ENCODE measurements around the gene KIAA1671. TPM values are rescaled to one million over a fixed set of nuclear protein-coding genes. Genes with fewer than 3 reads are reported as not detected.
A peak's percentile ranks its signal among the peaks of the same experiment; 100 is the strongest.

Gene KIAA1671
- polyA plus RNA-seq, 1 donor (not counting 4 experiments of a cell fraction or from before 2014, with no cell fraction given): 17.4 TPM

DNA sequence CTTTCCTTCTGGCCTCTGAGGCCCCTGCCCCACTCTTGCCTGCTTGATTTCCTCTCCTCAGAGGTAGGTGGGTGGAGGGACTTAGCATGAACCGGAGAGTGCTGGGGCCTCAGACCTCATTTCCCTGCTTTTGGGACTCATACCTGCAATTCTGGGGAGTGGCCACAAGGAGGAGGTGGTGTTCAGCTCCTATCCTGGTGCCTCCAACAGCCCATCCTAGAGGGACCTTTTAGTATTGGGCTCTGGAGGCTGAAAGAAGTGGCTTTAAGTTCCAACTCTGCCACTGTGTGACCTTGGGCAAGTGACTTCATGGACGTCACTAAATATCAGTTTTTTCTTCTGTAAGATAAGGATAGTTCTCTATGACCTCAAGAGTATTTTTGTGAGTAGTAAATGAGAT lies 98.6 kb downstream of the KIAA1671 start:
- H2AFZ ChIP-seq (ENCODE audit: control insufficient read depth, low read length): no peak overlapping the region
- no peaks in the 10 kb centered on the region for H3K9me1 ChIP-seq (ENCODE audit: control insufficient read depth, extremely low read depth, insufficient read depth, low read length)
- FAIRE-seq (no peak), DNase-seq (ENCODE audit: low read depth, low spot score) (no peak)
- H3K4me2 ChIP-seq (ENCODE audit: control insufficient read depth, extremely low read depth, insufficient read depth, low read depth, low read length): no peak overlapping the region
- peaks cover 6% of the 10 kb centered on the region for H3K9me3 ChIP-seq (ENCODE audit: control insufficient read depth, low read depth, low read length)
- TF ChIP-seq EZH2 (IDR thresholded peaks at IDR 0.05; ENCODE audit: low read length): no peak
- TF ChIP-seq CTCF (optimal IDR thresholded peaks at IDR 0.05 in 1 of 3, IDR thresholded peaks at IDR 0.05 in 1 of 3, conservative IDR thresholded peaks at IDR 0.05 in 1 of 3; ENCODE audit: extremely low read depth in 1 of 3, insufficient read depth in 2 of 3, low read length in 3 of 3): peak; percentile 51 to 71 (median 69)
- H3K4me1 ChIP-seq (ENCODE audit: control insufficient read depth, extremely low read depth, insufficient read depth, low read length): no peaks in the 10 kb centered on the region
- no peaks in the 10 kb centered on the region for H3K27me3 ChIP-seq (ENCODE audit: control insufficient read depth, extremely low read depth, insufficient read depth, low read length)
- H3K79me2 ChIP-seq (ENCODE audit: control insufficient read depth, insufficient read depth, low read length): no peaks in the 10 kb centered on the region
- H3K4me3 ChIP-seq (ENCODE audit: control insufficient read depth in 2 of 3, extremely low read depth in 1 of 3, insufficient read depth in 2 of 3, low read depth in 1 of 3, low read length in 3 of 3): no peak overlapping the region
- no peak overlapping the region for H3K27ac ChIP-seq (ENCODE audit: control insufficient read depth, insufficient read depth, low read length)
- H4K20me1 ChIP-seq (ENCODE audit: control insufficient read depth, extremely low read depth, insufficient read depth, low read length): peaks cover 2% of the 10 kb centered on the region
- no peak overlapping the region for H3K9ac ChIP-seq (ENCODE audit: control insufficient read depth, extremely low read depth, insufficient read depth, low read length)
- dilution Hi-C loops (cut with MboI; ENCODE audit: extremely low pct_ligation_motif_present, low sequenced_read_pairs): no loop called here
- H3K36me3 ChIP-seq (ENCODE audit: control insufficient read depth in 2 of 2, extremely low read depth in 1 of 2, insufficient read depth in 2 of 2, low read length in 2 of 2): peaks cover 28 to 29% of the 10 kb centered on the region in 2 experiments

DNA sequence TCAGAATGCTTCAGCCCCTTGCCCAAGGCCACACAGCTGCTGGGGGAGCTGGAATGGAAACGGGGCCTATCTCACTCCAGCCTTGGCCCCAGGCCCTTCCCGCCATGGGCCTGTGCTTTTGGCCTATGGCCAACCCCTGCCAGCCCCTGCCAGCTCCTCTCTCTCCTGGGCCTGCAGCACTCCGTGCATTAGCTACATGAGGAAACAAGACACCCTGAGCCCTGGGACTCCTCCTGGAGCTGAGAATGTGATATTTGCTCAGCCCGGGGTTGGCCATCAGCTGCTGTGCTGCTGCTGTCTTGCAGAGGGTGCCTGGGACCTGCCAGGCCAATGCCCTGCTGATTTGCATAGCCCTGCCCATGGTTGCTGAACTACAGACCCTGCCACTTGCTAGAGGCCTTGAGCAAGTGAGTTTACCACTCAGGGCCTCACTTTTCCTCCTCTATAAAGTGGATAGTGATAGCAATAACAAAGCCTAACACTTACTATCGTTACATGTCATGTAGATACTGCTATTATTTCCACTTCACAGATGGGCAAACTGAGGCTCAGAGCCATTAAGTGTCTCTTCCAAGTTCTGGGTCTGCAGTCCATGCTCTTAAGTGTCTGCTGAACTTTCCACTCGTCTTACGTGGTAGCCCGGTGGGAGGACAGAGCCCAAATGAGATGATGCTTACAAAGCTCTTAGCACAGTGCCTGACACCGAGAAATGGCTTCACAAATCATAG lies 99.6 kb downstream of the KIAA1671 start:
- Histone ChIP-seq H3K79me2 (ENCODE audit: control insufficient read depth, insufficient read depth, low read length) (no peaks in the 10 kb centered on the region), H3K4me1 (ENCODE audit: control insufficient read depth, extremely low read depth, insufficient read depth, low read length) (no peaks in the 10 kb centered on the region), H3K27ac (ENCODE audit: control insufficient read depth, insufficient read depth, low read length) (no peak overlapping the region), H3K9me1 (ENCODE audit: control insufficient read depth, extremely low read depth, insufficient read depth, low read length) (no peaks in the 10 kb centered on the region), H4K20me1 (ENCODE audit: control insufficient read depth, extremely low read depth, insufficient read depth, low read length) (peaks cover 2% of the 10 kb centered on the region), H3K9me3 (ENCODE audit: control insufficient read depth, low read depth, low read length) (peaks cover 6% of the 10 kb centered on the region), H3K36me3 (ENCODE audit: control insufficient read depth in 2 of 2, extremely low read depth in 1 of 2, insufficient read depth in 2 of 2, low read length in 2 of 2) (peaks cover 28 to 29% of the 10 kb centered on the region in 2 experiments), H3K9ac (ENCODE audit: control insufficient read depth, extremely low read depth, insufficient read depth, low read length) (no peak overlapping the region), H2AFZ (ENCODE audit: control insufficient read depth, low read length) (no peak overlapping the region), H3K4me2 (ENCODE audit: control insufficient read depth, extremely low read depth, insufficient read depth, low read depth, low read length) (no peak overlapping the region), H3K4me3 (ENCODE audit: control insufficient read depth in 2 of 3, extremely low read depth in 1 of 3, insufficient read depth in 2 of 3, low read depth in 1 of 3, low read length in 3 of 3) (no peak overlapping the region), H3K27me3 (ENCODE audit: control insufficient read depth, extremely low read depth, insufficient read depth, low read length) (no peaks in the 10 kb centered on the region)
- dilution Hi-C loops (cut with MboI; ENCODE audit: extremely low pct_ligation_motif_present, low sequenced_read_pairs): no loop called here
- FAIRE-seq (no peak), DNase-seq (ENCODE audit: low read depth, low spot score) (no peak)
- no peak for TF ChIP-seq EZH2 (IDR thresholded peaks at IDR 0.05; ENCODE audit: low read length)
- no peak for TF ChIP-seq CTCF (optimal IDR thresholded peaks at IDR 0.05 in 1 of 3, IDR thresholded peaks at IDR 0.05 in 1 of 3, conservative IDR thresholded peaks at IDR 0.05 in 1 of 3; ENCODE audit: extremely low read depth in 1 of 3, insufficient read depth in 2 of 3, low read length in 3 of 3)

All from keratinocyte (primary cell).